ENCODE data around the gene ABHD15.

The ABHD15 gene

DNA sequence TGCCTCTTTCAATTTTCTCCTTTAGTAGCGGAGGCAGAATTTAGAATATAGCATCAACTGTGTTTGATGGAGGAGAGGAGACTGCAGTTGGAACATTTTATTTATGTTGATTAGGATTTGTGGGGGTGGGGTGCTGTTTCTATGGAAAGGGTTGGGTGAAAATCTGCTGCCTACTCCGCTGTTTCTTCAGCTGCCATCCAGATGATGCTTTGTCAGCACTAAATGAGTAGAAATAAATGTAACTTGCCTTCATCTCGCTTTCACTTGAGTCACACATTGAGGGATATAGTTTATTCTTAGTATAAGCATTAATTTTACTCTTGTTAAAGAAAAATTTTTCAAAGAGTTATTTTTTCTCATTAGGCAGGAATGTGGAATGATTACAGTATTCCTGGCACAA lies 42.1 kb downstream of the ABHD15 start:
- Histone ChIP-seq H3K4me1 (ENCODE audit: insufficient read depth, low read length, severe bottlenecking) (no peaks in the 10 kb centered on the region), H3K36me3 (ENCODE audit: insufficient read depth, low read length) (peaks cover 40% of the 10 kb centered on the region), H3K27ac (ENCODE audit: low read depth, low read length, poor library complexity, severe bottlenecking) (no peak overlapping the region), H3K9me3 (ENCODE audit: low read length) (no peaks in the 10 kb centered on the region), H4K20me1 (ENCODE audit: insufficient read depth, low read length) (no peaks in the 10 kb centered on the region), H3K9me2 (ENCODE audit: low read depth, low read length) (no peaks in the 10 kb centered on the region), H3K79me2 (ENCODE audit: insufficient read depth, low read length) (no peaks in the 10 kb centered on the region), H3F3A (ENCODE audit: insufficient read depth, low read length) (no peaks in the 10 kb centered on the region), H2AFZ (ENCODE audit: low read length) (no peak overlapping the region), H3K4me2 (ENCODE audit: low read length) (no peak overlapping the region), H3K4me3 (ENCODE audit: low read depth, low read length, poor library complexity, severe bottlenecking) (no peak overlapping the region), H3K9ac (ENCODE audit: low read length) (no peak overlapping the region), H3K27me3 (ENCODE audit: insufficient read depth, low read length) (no peaks in the 10 kb centered on the region)
- no peak for TF ChIP-seq EZH2 (IDR thresholded peaks at IDR 0.05; ENCODE audit: borderline replicate concordance, low read length)
- TF ChIP-seq, protein P1, sequence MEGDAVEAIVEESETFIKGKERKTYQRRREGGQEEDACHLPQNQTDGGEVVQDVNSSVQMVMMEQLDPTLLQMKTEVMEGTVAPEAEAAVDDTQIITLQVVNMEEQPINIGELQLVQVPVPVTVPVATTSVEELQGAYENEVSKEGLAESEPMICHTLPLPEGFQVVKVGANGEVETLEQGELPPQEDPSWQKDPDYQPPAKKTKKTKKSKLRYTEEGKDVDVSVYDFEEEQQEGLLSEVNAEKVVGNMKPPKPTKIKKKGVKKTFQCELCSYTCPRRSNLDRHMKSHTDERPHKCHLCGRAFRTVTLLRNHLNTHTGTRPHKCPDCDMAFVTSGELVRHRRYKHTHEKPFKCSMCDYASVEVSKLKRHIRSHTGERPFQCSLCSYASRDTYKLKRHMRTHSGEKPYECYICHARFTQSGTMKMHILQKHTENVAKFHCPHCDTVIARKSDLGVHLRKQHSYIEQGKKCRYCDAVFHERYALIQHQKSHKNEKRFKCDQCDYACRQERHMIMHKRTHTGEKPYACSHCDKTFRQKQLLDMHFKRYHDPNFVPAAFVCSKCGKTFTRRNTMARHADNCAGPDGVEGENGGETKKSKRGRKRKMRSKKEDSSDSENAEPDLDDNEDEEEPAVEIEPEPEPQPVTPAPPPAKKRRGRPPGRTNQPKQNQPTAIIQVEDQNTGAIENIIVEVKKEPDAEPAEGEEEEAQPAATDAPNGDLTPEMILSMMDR (IDR thresholded peaks at IDR 0.05; ENCODE audit: low read length) = no peak

DNA sequence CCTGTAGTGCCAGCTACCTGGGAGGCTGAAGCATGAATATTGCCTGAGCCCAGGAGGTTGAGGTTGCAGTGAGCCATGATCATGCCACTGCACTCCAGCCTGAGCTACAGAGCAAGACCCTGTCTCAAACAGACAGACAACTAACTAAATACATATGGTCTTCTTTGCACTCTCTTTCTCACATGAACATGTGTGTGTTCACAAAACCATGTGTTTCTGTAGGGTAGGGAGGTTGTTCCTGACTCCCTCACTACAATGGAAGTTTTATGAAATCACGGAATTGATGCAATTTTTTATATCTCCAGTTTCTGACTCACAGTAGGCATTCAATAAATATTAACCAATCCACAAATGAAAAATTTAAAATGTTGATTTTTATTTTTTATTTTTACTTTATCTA lies 48.5 kb downstream of the ABHD15 start:
- TF ChIP-seq, protein P1 (IDR thresholded peaks at IDR 0.05; ENCODE audit: low read length) = no peak
- no peak for TF ChIP-seq EZH2 (IDR thresholded peaks at IDR 0.05; ENCODE audit: borderline replicate concordance, low read length)
- Histone ChIP-seq H3K9ac (ENCODE audit: low read length) (no peak overlapping the region), H3K36me3 (ENCODE audit: insufficient read depth, low read length) (peaks cover 68% of the 10 kb centered on the region), H3K4me1 (ENCODE audit: insufficient read depth, low read length, severe bottlenecking) (no peaks in the 10 kb centered on the region), H3K27me3 (ENCODE audit: insufficient read depth, low read length) (no peaks in the 10 kb centered on the region), H3F3A (ENCODE audit: insufficient read depth, low read length) (no peaks in the 10 kb centered on the region), H3K9me3 (ENCODE audit: low read length) (no peaks in the 10 kb centered on the region), H2AFZ (ENCODE audit: low read length) (no peak overlapping the region), H3K27ac (ENCODE audit: low read depth, low read length, poor library complexity, severe bottlenecking) (no peak overlapping the region), H3K4me2 (ENCODE audit: low read length) (no peak overlapping the region), H3K79me2 (ENCODE audit: insufficient read depth, low read length) (no peaks in the 10 kb centered on the region), H4K20me1 (ENCODE audit: insufficient read depth, low read length) (no peaks in the 10 kb centered on the region), H3K4me3 (ENCODE audit: low read depth, low read length, poor library complexity, severe bottlenecking) (no peak overlapping the region), H3K9me2 (ENCODE audit: low read depth, low read length) (no peaks in the 10 kb centered on the region)

DNA sequence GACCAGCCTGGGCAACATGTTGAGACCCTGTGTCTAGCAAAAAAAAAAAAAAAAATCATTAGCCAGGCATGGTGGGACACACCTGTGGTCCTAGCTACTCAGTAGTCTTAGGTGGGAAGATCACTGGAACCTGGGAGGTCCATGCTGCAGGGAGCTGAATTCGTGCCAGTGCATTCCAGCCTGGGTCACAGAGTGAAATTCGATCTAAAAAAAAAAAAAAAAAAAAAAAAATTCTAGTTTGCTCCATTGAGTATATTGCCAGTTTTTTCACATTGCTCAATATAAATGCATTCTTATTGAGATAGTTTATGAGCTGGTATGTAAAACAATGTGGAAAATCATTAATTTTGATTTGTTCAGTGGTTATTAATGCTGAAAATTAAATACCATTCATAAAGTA lies 52.0 kb downstream of the ABHD15 start:
- no peaks in the 10 kb centered on the region for H3K9me2 ChIP-seq (ENCODE audit: low read depth, low read length)
- no peak overlapping the region for H3K4me2 ChIP-seq (ENCODE audit: low read length)
- H3K27ac ChIP-seq (ENCODE audit: low read depth, low read length, poor library complexity, severe bottlenecking) = no peak overlapping the region
- peaks cover 74% of the 10 kb centered on the region for H3K36me3 ChIP-seq (ENCODE audit: insufficient read depth, low read length)
- no peaks in the 10 kb centered on the region for H3K4me1 ChIP-seq (ENCODE audit: insufficient read depth, low read length, severe bottlenecking)
- no peak overlapping the region for H2AFZ ChIP-seq (ENCODE audit: low read length)
- H4K20me1 ChIP-seq (ENCODE audit: insufficient read depth, low read length) = no peaks in the 10 kb centered on the region
- H3K79me2 ChIP-seq (ENCODE audit: insufficient read depth, low read length) = no peaks in the 10 kb centered on the region
- no peaks in the 10 kb centered on the region for H3K9me3 ChIP-seq (ENCODE audit: low read length)
- H3F3A ChIP-seq (ENCODE audit: insufficient read depth, low read length) = no peaks in the 10 kb centered on the region
- no peak overlapping the region for H3K4me3 ChIP-seq (ENCODE audit: low read depth, low read length, poor library complexity, severe bottlenecking)
- TF ChIP-seq EZH2 (IDR thresholded peaks at IDR 0.05; ENCODE audit: borderline replicate concordance, low read length) = no peak
- TF ChIP-seq, protein P1 (IDR thresholded peaks at IDR 0.05; ENCODE audit: low read length) = no peak
- H3K27me3 ChIP-seq (ENCODE audit: insufficient read depth, low read length) = no peaks in the 10 kb centered on the region
- no peak overlapping the region for H3K9ac ChIP-seq (ENCODE audit: low read length)
